Stimulated activated CD4-positive, alpha-beta T cell treated with anti-CD3 and anti-CD28 coated beads, TNF-alpha, amount 100 ng/mL, for 48 hours (primary cell): ENCODE data around the gene MYOCOS.
"Not testable (repeated sequence)": the region's sequence is repeated elsewhere in the genome, so short reads cannot be mapped to it uniquely, and the experiment has no call there.

Experiments
- DNase-seq, 3 donors: peaks; one replicate each; pipeline ENCODE4 v3.0.0-alpha.2; 2020; ENCODE audit warnings: low read depth in 3 of 3

MYOCOS gene

DNA sequence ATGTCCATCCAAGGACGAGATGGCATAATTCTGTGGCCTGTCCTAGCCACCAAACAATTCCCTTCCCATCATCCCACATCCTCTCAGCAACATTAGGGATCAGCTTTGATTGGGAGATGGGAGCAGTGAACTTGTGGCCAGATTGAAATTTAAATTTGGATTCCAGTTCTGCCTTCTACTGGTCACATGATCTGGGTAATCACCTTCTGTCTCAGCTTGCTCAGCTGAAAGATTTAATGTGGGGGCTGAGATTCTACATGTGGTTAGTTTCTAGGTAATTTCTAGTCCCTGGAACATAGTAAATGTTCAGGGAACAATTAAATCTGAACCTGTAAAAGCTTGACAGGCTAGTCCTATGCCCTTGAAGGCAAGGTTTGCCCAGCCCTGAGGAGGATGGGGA, 3.2 kb downstream of the MYOCOS start:
- DNase-seq, result no peak

DNA sequence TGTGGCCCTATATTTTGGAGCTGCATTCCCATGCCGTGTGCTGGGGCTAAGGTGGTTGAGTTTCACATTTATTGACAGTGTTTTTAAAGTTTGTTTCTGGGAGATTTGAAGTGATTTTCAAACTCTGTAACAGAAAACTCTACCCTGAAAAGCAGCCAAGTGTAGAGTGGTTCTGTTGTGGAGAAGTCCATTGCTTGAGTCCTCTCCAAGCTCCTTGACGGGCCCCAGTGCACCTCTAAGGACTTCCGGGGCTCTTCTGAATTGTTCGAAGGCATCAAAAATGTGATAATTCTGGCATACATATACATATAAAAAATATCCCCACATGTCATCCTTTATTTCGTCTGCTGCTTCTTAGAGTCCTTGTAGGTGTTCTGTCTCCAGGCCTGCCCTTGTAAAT, 5.0 kb downstream of the MYOCOS start:
- no peak for DNase-seq

DNA sequence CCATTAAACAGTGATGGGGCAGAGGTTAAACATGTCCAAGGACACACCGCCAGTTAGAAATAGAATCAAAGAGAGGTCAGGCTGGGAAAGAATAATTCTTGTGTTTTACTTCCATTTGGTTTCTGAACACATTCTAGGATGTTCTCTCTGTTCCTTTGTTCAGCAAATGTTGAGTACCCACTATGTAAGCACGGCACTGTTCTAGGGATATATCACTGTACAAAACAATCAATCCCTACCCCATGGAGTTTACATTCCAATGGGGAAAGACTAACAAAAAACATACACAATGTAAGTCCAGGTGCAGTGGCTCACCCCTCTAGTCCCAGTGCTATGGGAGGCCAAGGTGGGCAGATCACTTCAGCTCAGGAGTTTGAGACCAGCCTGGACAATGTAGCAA, 6.2 kb downstream of the MYOCOS start:
- no peak for DNase-seq

DNA sequence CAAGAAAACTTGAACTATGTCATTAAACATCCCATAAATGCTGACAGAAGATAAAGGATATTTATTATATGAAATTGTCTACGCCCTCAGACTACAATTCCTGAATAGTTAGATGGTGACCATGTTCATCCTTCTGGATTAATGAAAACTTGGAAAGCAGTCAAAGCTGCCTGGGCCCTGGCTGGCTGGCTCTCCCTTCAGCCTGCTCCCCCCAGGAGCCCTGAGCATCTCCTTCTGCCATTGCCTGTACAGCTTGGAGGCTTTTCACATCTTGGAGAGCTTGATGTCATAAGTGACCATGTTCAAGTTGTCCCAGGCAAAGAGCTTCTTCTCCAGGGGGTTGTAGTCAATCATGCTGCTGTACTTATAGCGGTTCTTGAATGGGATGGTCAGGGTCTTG, 13.6 kb downstream of the MYOCOS start:
- no peak for DNase-seq

DNA sequence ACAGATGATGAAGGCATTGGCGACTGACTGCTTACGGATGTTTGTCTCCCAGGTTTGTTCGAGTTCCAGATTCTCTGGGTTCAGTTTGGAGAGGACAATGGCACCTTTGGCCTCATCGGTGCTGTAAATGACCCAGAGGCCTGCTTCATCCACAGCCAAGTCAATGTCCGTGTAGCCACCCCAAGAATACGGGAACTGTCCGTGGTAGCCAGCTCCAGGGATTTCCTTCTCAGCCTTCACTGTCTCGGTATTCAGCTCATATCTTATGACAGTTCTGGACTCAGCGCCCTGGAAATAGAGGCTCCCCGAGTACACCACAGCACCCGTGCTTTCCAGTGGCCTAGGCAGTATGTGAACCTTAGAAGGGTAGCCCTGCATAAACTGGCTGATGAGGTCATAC, 14.1 kb downstream of the MYOCOS start:
- no peak for DNase-seq

DNA sequence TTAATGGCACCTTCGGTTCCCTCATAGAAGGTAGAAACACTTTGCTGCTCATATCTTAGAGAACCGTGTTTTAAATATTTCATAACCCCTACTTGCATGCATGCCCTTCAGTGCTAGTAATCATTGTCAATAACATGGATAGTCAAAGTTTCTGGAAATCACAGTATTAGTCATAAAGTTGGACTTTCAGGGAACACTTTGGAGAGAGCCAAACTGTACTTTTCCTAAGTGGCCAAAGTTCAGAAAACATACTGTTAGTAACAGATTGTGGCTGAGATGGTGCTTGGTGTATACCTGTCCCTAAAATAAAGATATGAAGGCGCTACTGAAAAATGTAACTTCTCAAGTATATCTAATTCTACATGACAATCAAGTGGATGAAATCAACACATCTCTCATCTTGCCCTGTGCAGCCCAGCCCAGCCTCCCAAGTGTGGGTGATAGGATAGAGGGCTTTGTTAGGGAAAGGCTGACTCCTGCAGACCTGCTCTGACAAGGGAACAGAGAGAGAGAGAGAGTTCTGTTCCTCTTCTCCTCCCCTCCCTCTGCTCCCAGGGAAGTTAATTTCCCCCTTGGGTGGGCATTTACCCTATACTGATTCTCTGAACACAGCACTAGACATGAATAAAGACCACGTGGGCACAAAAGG, 16.0 kb downstream of the MYOCOS start:
- DNase-seq, result no peak

DNA sequence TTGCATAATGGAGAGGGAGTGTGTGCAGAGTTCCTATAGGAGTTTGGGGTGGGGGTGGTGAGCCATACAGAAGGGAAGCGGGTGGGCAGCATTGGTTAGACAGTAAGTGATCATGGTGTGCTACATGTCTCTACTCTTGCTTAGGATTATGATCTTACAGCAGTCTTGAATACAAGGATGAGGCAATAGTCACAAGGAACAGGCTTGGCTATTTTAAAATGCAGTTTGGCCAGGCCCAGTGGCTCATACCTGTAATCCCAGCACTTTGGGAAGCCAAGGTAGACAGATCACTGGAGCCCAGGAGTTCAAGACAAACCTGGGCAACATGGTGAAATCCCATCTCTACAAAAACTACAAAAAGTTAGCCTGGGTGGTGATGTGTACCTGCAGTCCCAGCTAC, 18.2 kb downstream of the MYOCOS start:
- DNase-seq, result no peak

DNA sequence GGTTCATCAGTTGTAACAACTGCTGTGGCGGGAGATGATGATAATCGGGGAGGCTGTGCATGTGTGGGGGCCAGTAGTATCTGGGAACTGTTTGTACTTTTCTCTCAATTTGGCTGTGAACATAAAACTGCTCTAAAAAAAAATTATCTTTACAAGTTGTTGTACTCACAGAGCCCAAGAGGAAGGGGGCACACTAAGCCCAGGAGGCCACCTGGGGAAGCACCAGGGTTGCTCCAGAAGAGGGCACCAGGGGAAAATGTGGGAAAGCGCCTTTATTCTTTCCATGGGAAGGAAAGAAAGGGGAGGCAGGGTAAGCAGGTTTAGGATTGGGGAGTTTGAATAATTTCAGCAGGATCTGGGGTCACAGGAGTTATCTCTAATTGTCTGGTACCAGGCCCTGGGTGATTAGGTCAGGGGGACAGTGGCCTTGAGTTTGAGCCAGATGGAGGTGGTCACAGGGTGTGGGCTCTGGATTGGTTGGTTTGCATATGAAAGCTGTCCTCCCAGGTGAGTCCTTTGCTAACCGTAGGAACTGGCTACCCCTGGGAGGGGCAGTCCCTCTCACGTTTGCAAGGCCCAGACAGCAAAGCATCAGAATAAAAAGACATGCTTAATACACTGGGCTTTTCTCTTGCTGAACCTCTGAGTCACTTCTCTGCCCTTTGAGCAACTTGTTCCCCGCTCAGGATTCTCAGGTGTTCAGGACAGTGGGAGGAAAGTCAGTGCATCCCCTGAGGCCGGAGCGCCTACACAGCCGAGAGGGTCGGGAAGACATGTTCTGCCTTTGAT, 19.2 kb downstream of the MYOCOS start:
- DNase-seq, result no peak

DNA sequence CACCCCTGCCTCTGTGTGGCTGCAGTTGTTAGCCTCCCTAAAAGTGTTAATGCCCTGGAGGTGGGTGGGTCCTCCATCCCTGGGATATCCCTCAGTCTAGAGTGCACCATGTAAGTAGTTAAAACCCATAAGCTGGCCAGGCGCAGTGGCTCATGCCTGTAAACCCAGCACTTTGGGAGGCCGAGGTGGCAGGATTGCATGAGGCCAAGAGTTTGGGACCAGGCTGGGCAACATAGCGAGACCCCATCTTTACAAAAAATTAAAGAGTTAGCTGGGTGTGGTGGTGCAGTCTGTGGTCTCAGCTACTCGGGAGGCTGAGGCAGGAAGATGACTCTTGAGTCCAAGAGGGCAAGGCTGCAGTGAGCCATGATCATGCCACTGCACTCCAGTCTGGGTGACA, 20.2 kb downstream of the MYOCOS start:
- DNase-seq, result no peak

DNA sequence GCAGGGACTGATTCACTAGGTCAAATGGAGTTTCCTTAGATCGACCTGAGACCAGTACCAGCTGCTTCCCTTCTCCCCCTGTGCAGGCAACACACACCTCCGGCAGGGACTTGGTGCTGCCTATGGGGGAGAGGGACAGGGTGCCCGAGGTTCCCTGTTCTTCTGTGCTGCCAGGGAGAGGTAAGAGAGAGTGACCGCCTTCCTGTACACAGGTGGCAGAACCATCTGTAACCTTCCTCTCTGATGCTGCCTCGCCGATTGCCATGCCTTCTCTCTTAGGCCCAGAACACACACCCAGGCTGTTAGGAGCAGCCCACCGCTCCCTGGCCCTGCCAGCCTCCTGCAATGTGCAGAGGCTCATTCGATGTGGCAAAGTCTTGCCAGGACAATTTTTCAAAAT, 21.1 kb downstream of the MYOCOS start:
- DNase-seq, result no peak

DNA sequence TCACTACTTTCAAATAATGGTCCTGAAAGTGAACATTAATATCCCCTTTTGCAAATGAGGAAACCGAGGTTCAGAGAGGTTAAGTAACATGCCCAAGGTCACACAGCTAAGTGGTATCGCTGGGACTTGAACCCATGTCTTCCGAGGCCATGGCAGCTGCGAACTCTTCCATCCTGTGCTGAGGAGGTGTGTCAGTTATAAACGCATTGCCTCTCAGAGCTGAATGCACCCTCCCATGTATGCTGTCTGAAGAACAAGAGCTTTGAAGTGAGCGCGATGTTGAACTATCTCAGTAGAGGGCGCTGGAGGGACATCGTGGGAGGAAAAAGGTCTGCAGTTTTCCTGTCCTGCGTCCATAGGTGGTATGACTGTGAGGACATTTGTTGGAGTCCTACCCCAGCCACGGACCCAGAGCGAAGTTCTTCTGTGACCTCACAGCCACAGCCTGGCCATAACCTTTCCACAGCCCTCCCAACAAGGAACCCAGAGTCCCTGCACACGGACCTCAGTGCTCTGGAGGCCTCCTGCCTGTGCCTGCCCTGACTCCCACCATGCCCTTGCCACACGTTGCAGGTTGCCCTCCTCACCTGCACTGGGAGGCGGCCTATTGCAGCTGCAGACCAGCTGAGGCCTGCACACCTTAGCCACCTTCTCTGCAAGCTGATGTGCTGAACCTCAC, 22.9 kb downstream of the MYOCOS start:
- peak; percentile 48 to 57 (median 52) for DNase-seq

DNA sequence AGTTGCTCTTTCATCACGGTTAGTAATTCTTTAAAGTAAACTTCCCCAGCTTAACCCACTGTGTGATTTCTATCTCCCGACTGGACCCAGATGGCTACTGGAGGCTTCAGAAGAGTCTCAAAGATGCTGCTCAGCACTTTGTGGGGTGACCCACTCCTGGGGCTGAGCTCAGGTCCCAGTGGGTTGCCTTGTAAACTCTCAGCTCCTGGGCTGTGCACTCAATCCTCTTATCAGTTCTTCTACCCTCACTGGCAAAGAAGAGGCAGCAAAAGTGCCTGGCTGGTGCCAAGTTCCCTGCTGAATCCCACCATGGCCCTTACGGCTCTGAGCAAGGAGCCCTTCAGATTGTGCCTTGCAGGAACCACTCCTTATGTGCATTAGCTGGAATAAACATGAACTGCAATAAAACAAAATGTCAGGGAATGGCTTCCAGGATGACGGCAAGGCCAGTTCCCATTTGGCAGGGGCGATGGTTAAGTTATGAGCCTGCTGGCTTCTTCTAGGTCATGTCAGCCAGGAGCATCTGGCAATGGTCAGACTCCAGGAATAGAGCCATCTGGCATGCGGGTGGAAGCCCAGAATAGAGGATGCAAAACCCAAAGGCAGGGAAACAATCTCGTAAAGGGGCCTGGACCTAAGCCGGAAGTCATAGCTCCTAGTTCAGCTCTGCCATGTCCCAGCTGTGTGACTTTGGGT, 23.7 kb downstream of the MYOCOS start:
- no peak for DNase-seq

DNA sequence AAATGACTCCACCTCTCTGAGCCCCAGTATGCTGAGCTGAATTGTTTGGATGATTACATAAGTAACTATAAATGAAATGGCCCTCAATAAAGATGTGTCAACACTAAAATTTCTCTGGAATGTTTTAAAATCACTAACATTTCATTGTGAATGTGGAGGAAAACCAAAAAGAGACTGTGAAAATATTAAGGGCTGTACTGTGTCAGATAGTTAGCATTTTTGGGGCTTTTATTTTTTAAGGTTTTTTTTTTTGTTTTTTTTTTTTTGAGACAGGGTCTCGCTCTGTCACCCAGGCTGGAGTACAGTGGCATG, 24.2 kb downstream of the MYOCOS start:
- no peak for DNase-seq

DNA sequence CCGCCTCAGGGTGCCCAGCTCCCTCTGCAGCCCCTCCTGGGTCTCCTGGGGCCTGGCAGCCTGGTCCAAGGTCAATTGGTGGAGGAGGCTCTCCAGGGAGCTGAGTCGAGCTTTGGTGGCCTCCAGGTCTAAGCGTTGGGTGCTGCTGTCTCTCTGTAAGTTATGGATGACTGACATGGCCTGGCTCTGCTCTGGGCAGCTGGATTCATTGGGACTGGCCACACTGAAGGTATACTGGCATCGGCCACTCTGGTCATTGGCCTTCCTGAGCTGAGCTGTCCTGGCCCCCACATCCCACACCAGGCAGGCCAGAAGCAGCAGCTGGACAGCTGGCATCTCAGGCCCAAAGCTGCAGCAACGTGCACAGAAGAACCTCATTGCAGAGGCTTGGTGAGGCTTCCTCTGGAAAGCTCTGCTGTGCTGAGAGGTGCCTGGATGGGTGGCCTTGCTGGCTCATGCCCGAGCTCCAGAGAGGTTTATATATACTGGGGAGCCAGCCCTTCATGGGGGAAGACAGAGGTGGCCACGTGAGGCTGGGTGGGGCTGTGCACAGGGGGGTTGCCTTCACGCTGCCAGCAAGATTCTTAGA, 30.3 kb downstream of the MYOCOS start, which contains the start of gene MYOC:
Gene MYOC (minus strand): TSS at position 455 of the 589 bp plus-strand sequence. CDS start 77 bp downstream, at position 378.
- DNase-seq, result no peak

DNA sequence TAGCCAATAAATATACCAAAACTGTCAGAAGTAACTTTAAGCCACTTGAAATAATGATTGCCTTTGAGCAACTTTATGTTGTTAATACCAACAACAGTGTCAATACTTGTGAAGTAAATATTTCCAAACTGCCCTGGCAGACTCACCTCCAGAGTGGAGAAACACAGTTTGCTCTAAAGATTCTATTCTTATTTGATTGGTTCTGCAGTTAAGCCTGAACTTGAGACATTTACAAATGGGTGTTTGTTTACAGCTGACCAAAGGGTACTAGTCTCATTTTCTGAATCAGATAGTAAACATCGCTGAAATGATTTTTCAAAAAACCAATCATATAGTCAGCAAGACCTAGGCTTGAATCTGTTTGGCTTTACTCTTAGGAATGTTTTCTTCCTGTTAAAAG, 31.8 kb downstream of the MYOCOS start:
- no peak for DNase-seq

DNA sequence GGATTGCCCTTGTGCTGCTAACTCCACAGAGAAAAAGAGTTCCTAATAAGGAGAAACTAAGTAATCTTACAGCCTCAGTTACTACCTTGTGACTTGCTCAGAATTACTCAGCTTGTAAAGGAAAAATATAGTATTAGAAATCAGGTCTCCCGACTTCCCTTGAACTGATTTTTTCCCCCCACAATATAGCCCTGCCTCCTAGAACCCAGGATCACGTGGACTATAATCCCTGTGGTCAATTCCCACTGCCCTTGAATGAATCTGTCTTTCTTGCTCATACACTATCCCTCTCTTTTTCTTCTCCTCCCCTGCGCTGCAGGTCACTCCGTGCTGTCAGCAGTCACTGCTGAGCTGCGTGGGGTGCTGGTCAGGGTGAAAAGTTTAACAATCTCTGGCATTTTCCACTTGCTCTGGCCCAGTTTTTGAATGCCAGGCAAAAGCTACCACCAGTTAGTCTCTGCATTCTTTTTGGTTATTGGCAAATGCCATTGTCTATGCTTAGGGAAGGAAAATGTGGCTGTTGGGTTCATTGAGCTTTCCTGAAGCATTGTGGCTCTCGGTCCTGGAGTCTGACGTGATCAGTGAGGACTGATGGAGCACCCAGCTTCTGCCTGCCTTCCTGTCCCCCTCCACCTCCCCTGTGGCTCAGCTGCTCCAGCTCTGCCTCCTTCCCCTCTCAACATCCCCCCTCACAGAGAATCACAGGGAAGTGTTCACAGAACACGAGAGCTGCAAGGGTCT, 32.3 kb downstream of the MYOCOS start:
- DNase-seq, result no peak

DNA sequence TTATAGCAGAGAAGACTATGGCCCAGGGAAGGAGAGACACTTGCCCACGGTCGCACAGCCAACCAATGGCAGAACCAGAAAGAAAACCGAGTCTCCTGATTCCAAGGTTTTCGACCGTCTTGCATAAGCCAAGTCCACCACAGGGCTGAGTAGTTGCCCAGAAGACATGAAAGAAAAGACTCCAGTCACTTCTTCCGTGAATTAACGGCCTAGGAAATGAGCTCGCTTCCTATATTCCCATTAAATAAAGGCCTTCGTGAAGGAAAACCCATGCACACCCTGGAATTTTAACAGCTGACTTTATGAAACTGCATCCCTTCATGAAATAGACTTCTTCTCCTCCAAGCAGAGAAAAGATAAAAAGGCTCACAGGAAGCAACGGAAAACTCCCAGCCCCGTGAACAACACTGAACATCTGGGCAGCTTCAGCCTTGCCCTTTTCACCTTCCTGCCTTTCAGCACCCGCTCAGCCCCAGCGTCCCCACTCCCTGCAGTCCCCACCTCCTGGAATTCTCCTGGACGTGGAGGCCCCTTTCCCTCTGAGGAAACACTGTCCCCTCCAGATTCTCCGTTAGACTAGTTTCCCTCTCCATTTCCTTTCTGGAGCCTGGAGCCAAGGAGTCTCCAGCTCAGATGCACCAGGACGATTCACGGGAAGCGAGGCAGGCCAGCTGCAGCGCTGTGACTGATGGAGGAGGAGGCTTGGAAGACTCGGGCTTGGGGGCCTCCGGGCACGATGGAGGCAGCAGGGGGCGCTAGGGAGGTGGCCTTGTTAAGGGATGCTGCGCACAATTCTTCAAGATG, 33.1 kb downstream of the MYOCOS start:
- DNase-seq, result peak; percentile 61 to 76 (median 64)

DNA sequence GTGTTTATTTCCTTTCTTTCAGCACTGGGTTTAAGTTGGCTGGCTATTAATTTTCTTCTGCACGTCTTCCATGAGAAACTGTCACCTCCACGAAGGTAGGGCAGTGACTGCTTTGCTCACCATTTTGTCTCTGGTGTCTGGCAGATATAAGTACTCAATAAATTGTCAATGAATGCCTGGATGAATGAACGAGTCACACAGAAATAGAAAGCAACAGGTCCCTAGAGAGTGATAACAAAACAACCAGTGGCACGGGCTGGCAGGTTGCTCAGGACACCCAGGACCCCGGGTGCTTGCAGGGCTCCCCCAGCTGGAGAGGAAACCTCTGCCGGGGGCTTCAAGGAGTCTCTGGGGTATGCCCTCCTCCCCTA, 33.7 kb downstream of the MYOCOS start:
- no peak for DNase-seq

DNA sequence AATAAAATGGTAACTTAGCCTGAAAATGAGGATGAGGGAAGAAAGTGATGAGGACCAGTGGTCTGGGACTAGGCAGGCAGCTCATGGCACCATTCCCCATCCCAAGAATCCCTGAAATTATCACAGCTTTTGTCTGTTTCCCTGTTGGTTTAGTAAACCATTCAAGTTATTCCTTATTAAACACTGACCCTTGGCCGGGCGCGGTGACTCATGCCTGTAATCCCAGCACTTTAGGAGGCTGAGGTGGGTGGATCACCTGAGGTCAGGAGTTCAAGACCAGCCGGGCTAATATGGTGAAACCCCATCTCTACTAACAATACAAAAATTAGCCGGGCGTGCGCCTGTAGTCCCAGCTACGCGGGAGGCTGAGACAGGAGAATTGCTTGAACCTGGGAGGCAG, 34.2 kb downstream of the MYOCOS start:
- DNase-seq, result not testable (repeated sequence)

DNA sequence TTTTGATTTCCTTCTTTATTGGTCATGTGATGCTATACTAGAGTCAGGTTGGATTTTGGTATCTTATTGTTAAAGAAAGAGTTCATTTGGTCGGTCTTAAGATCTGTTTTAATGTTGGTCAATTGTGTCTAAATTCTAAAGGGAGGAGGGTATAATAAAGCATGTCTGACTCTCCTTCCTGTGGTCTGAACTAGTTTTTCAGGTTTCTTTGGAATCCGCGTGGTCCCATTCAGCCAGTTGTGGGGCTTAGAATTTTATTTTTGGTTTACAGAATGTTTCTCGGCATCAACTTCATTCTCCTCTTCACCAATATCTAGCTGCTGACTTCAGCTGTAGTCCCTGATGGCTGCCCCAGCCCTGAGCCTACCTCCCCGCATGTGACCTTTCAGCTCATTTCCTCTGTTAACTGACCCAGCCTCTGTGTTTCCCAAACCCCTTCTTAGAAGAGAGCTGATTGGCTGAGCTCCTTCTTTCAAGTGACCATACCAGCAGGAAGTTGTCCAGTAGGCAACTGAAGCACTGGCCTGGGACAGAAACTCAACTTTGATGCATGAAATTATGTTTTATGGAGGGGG, 39.1 kb downstream of the MYOCOS start:
- DNase-seq, result no peak
